RWPE1 (cell line): ENCODE measurements around the gene C1orf21.

Source experiments
- CTCF ChIA-PET: fragments of 350-600 bp; sonication (Branson Sonifier 250); formaldehyde crosslinking; extraction: SDS; loops from one replicate; lab custom pipeline; 2021; lab: Yijun Ruan, JAX
- POLR2A ChIA-PET: fragments of 400-600 bp; formaldehyde crosslinking; extraction: SDS; loops from one replicate; lab custom pipeline; 2020; ENCODE audit warnings: antibody characterized with exemption; ENCODE audit not compliant: low non-redundant PET; lab: Yijun Ruan, JAX
- DNase-seq: peaks from one replicate; pipeline ENCODE4 v3.0.0; 2012; ENCODE audit warnings: low spot score
- H3K27ac ChIP-seq: fragments of 450-650 bp; 2 replicates; pipeline ENCODE4 v1.5.1; 2017
- CTCF ChIP-seq: fragments of 450-650 bp; conservative IDR thresholded peaks from 2 replicates; pipeline ENCODE4 v1.5.1; 2017; ENCODE audit warnings: low read depth, mild to moderate bottlenecking

C1orf21 gene

GRCh38 chr1:184635980-184636431 lies 249.2 kb downstream of the C1orf21 start:
- POLR2A ChIA-PET: no interaction called here
- no peak for DNase-seq
- H3K27ac ChIP-seq: no peak overlapping the region
- CTCF ChIA-PET: no interaction called here
- no peak for TF ChIP-seq CTCF

GRCh38 chr1:184637664-184638240 lies 250.9 kb downstream of the C1orf21 start:
- no peak overlapping the region for H3K27ac ChIP-seq
- TF ChIP-seq CTCF: no peak
- CTCF ChIA-PET: no interaction called here
- POLR2A ChIA-PET: no interaction called here
- no peak for DNase-seq

- TF ChIP-seq CTCF: no peak
- ChIA-PET POLR2A (no interaction called here), CTCF (no interaction called here)
- no peak for DNase-seq
- no peak overlapping the region for H3K27ac ChIP-seq
Observed at GRCh38 chr1:184639205-184639604, 252.4 kb downstream of the C1orf21 start.

DNA sequence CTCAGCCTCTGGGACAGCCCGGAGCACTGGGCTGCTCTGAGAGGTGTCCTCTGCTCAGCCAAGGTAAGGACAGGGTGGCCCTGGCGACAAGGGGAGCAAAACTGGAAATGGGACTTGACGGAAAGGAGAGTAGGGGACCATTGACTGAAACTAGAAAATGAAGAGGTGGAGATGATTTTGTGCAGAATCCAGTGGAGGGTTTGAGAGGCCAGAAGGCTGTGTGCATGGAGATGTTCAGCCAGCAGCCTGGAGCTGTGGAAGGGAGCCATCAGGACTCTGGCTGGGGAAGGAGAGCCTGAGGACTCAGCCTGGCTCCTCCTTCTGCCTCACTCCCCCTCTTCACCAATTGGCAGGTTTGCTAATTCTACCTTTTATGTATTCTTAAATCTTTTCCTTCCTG lies 253.7 kb downstream of the C1orf21 start:
- ChIA-PET POLR2A (no interaction called here), CTCF (no interaction called here)
- TF ChIP-seq CTCF: no peak
- DNase-seq: no peak
- no peak overlapping the region for H3K27ac ChIP-seq

- DNase-seq: no peak
- TF ChIP-seq CTCF: no peak
- H3K27ac ChIP-seq: no peak overlapping the region
- POLR2A ChIA-PET: no interaction called here
- CTCF ChIA-PET: interaction anchor here (0.5 kb wide), 1 partner anchor 50 kb away, joined by 7 read pairs; no protein-coding TSS in a partner anchor
Observed at GRCh38 chr1:184641894-184642293, 255.1 kb downstream of the C1orf21 start.

- TF ChIP-seq CTCF: no peak
- ChIA-PET POLR2A (no interaction called here), CTCF (no interaction called here)
- no peak overlapping the region for H3K27ac ChIP-seq
- no peak for DNase-seq
Observed at GRCh38 chr1:184643661-184644060, 256.8 kb downstream of the C1orf21 start.

- CTCF ChIA-PET: interaction anchor here (0.6 kb wide), 1 partner anchor 56 kb away, joined by 4 read pairs; no protein-coding TSS in a partner anchor
- H3K27ac ChIP-seq: no peak overlapping the region
- DNase-seq: no peak
- POLR2A ChIA-PET: no interaction called here
- TF ChIP-seq CTCF: no peak
Observed at GRCh38 chr1:184644771-184645170, 257.9 kb downstream of the C1orf21 start.
